Natural killer cell (primary cell): ENCODE measurements around the gene ZBTB44. TPM values are rescaled to one million over a fixed set of nuclear protein-coding genes. Genes with fewer than 3 reads are reported as not detected.

Experiments used
- ATAC-seq, 3 donors: fragments of 150-1000 bp in 2 of 3; fragments of 200-7000 bp in 1 of 3; cut with Tn5 transposase; 1 replicate in 1 of 3; 2 replicates in 2 of 3; pipeline ENCODE4 v1.10.0; 2021; ENCODE audit warnings: mild to moderate bottlenecking in 2 of 3, moderate library complexity in 2 of 3
- DNase-seq, 2 donors: peaks; one replicate each; pipeline versions ENCODE4 v3.0.0 to v3.0.0-alpha.2; 2013 to 2021; ENCODE audit warnings: mixed read lengths in 1 of 2
- H3K27ac ChIP-seq: one replicate; pipeline ENCODE4 v1.5.1; 2013; ENCODE audit warnings: mild to moderate bottlenecking, low read length
- H3K27me3 ChIP-seq: one replicate; pipeline ENCODE4 v1.6.1; 2013; ENCODE audit warnings: low read length; ENCODE audit not compliant: control insufficient read depth, insufficient read depth
- H3K36me3 ChIP-seq: one replicate; pipeline ENCODE4 v1.6.1; 2013; ENCODE audit warnings: low read length; ENCODE audit not compliant: control insufficient read depth, insufficient read depth
- H3K4me1 ChIP-seq: one replicate; pipeline ENCODE4 v1.6.1; 2013; ENCODE audit warnings: low read length; ENCODE audit not compliant: control insufficient read depth, insufficient read depth
- H3K4me3 ChIP-seq: one replicate; pipeline ENCODE4 v1.5.1; 2013; ENCODE audit warnings: low read length
- H3K9me3 ChIP-seq: one replicate; pipeline ENCODE4 v1.6.1; 2013; ENCODE audit warnings: low read length; ENCODE audit not compliant: control insufficient read depth, insufficient read depth
- H3K27ac Mint-ChIP-seq, 2 donors: one replicate each; pipeline ENCODE4 v1.8.0; 2022; ENCODE audit warnings: mild to moderate bottlenecking in 2 of 2, mixed read lengths in 2 of 2, moderate library complexity in 1 of 2
- H3K27me3 Mint-ChIP-seq, 2 donors: one replicate each; pipeline ENCODE4 v1.8.0; 2022; ENCODE audit warnings: low read depth in 2 of 2, mixed read lengths in 2 of 2
- H3K36me3 Mint-ChIP-seq: one replicate; pipeline ENCODE4 v1.8.0; 2022; ENCODE audit warnings: mixed read lengths
- H3K4me1 Mint-ChIP-seq, 2 donors: one replicate each; pipeline ENCODE4 v1.8.0; 2022; ENCODE audit warnings: mixed read lengths in 2 of 2
- H3K4me3 Mint-ChIP-seq: one replicate; pipeline ENCODE4 v1.8.0; 2022; ENCODE audit warnings: mild to moderate bottlenecking, moderate library complexity, mixed read lengths
- H3K9me3 Mint-ChIP-seq, 2 donors: one replicate each; pipeline ENCODE4 v1.8.0; 2022; ENCODE audit warnings: mixed read lengths in 2 of 2
- WGBS: methylation state at CpG from one replicate; pipeline ENCODE4 v1.1.7; 2013; ENCODE audit warnings: missing lambda C conversion rate; ENCODE audit not compliant: insufficient coverage; 5-methylcytosine and 5-hydroxymethylcytosine counted together
- intact Hi-C: fragments of 100-400 bp; cut with micrococcal nuclease; formaldehyde crosslinking; loops from one replicate; pipeline ENCODE4 v1.14.2; 2022
- total RNA-seq, 4 donors: library from RNA; stranded (reverse); fragments of 120-200 nt in 1 of 4; gene quantifications; one replicate each; pipeline versions ENCODE4 v1.2.3 to v1.2.4, GENCODE V29; 2013 to 2022
- TF ChIP-seq, protein P1 (sequence below): fragments of 200-600 bp; IDR thresholded peaks from one replicate; pipeline ENCODE4 v1.8.0; 2022; ENCODE audit warnings: antibody characterized with exemption

ZBTB44 gene
- total RNA-seq, 3 donors from 2014 or later (not counting 1 experiment from before 2014, with no cell fraction given), result 103 to 131 (median 105) TPM

DNA sequence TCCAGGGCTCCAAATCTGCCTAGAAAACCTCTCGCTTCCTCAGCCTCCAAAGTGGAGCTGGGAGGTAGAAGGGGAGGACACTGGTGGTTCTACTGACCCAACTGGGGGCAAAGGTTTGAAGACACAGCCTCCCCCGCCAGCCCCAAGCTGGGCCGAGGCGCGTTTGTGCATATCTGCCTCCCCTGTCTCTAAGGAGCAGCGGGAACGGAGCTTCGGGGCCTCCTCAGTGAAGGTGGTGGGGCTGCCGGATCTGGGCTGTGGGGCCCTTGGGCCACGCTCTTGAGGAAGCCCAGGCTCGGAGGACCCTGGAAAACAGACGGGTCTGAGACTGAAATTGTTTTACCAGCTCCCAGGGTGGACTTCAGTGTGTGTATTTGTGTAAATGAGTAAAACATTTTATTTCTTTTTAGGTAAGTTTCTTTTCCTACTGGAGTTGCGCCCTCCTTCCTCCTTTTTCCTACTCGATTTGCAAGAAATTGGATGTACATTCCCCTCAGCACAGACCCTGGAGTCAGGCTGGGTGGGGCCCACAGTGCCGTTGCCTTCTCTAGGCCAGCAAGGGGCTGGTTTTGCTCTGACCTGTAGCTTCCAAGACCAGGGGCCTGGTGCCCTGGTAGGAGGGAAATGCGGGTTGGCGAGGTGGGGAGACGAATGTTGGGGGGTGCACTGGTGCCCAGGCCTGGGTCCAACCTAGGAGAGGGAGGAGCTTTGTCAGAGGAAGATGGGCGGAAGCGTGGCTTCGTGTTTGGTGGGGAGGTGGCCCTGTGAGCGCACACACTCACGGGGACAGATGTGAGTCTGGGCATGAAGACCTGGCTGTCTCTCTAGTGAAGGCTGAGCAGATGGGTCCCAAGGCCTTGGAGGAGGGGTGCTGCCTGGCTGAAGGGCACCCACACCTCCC lies 104.5 kb downstream of the ZBTB44 start:
- no peaks in the 10 kb centered on the region for H3K36me3 Mint-ChIP-seq
- Histone ChIP-seq H3K36me3 (no peaks in the 10 kb centered on the region), H3K4me3 (no peak overlapping the region), H3K9me3 (no peaks in the 10 kb centered on the region), H3K4me1 (peaks cover 10% of the 10 kb centered on the region), H3K27ac (no peak overlapping the region), H3K27me3 (no peaks in the 10 kb centered on the region)
- no peak overlapping the region for H3K4me3 Mint-ChIP-seq
- TF ChIP-seq, protein P1, sequence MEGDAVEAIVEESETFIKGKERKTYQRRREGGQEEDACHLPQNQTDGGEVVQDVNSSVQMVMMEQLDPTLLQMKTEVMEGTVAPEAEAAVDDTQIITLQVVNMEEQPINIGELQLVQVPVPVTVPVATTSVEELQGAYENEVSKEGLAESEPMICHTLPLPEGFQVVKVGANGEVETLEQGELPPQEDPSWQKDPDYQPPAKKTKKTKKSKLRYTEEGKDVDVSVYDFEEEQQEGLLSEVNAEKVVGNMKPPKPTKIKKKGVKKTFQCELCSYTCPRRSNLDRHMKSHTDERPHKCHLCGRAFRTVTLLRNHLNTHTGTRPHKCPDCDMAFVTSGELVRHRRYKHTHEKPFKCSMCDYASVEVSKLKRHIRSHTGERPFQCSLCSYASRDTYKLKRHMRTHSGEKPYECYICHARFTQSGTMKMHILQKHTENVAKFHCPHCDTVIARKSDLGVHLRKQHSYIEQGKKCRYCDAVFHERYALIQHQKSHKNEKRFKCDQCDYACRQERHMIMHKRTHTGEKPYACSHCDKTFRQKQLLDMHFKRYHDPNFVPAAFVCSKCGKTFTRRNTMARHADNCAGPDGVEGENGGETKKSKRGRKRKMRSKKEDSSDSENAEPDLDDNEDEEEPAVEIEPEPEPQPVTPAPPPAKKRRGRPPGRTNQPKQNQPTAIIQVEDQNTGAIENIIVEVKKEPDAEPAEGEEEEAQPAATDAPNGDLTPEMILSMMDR, result no peak
- no peaks in the 10 kb centered on the region for H3K9me3 Mint-ChIP-seq
- WGBS, result 90% methylated on average over 23 of the region's 23 CpGs
- intact Hi-C loops, result loop anchor here (5.0 kb wide), 1 partner anchor 162 kb away; no protein-coding TSS in a partner anchor
- H3K27me3 Mint-ChIP-seq, result peaks cover 0 to 6% of the 10 kb centered on the region in 2 donors
- ATAC-seq (no peak), DNase-seq (peak in 1 of 2 donors; percentile 3)
- no peaks in the 10 kb centered on the region for H3K4me1 Mint-ChIP-seq
- H3K27ac Mint-ChIP-seq, result no peak overlapping the region

DNA sequence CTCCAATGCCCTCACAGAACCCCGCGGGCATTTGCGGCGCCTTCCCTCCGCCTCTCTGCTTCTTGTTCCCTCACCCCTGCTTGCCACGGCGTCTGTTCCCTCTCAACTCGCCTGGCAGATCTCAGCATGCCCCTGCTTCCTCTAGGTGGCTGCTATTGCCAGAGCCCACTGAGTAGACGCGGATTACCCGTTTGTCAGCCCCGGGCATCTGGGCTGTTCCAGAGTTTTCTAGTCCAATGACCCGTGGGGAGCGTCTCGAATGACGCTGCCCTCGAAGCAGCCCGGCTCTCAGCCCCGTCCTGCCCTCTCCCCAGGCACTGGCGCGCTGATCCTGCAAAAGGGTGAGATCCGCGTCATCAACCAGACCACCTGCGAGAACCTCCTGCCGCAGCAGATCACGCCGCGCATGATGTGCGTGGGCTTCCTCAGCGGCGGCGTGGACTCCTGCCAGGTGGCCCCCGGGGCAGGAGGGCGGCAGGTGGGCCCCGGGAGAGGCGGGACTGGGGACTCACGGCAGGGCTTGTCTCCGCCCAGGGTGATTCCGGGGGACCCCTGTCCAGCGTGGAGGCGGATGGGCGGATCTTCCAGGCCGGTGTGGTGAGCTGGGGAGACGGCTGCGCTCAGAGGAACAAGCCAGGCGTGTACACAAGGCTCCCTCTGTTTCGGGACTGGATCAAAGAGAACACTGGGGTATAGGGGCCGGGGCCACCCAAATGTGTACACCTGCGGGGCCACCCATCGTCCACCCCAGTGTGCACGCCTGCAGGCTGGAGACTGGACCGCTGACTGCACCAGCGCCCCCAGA lies 105.4 kb downstream of the ZBTB44 start:
- H3K27me3 ChIP-seq, result no peaks in the 10 kb centered on the region
- peaks cover 0 to 6% of the 10 kb centered on the region in 2 donors for H3K27me3 Mint-ChIP-seq
- no peaks in the 10 kb centered on the region for H3K36me3 Mint-ChIP-seq
- H3K4me3 Mint-ChIP-seq, result no peak overlapping the region
- no peaks in the 10 kb centered on the region for H3K36me3 ChIP-seq
- DNase-seq (peak in 1 of 2 donors; percentile 14), ATAC-seq (no peak)
- H3K4me1 ChIP-seq, result peaks cover 10% of the 10 kb centered on the region
- H3K9me3 Mint-ChIP-seq, result no peaks in the 10 kb centered on the region
- TF ChIP-seq, protein P1, result no peak
- intact Hi-C loops, result no loop called here
- H3K4me1 Mint-ChIP-seq, result no peaks in the 10 kb centered on the region
- H3K4me3 ChIP-seq, result no peak overlapping the region
- H3K27ac Mint-ChIP-seq, result no peak overlapping the region
- no peaks in the 10 kb centered on the region for H3K9me3 ChIP-seq
- 92% methylated on average over 53 of the region's 53 CpGs for WGBS
- H3K27ac ChIP-seq, result no peak overlapping the region

DNA sequence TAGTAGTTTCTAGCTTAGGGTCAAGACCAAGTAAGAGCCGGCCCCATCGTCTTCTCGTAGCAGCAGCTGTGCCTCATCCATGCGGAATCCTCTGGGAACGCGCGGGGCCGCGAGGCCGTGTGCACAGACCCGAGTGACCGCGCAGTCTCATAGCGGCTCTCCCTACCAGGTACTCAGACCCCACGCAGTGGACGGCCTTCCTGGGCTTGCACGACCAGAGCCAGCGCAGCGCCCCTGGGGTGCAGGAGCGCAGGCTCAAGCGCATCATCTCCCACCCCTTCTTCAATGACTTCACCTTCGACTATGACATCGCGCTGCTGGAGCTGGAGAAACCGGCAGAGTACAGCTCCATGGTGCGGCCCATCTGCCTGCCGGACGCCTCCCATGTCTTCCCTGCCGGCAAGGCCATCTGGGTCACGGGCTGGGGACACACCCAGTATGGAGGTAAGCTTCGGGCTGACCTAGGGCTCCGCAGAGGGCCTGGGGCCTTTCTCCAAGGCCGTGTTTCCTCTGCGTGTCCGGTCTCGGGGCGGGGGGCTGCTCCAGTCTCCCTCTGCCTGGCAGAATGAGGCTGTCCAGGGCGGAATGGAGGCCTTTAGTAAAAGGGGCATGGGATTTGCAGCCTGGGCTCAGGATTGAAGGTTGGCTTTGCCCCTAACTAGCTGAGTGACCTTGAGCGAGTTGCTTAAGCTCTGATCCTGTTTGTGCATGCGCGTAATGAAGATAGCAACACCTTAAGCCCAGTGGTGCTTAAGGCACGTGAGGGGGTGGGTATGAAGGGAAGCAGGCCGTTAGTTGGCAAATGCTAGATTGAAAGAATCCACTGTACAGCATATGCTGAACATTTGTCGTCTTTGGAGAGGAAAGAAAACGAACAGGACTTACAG lies 106.2 kb downstream of the ZBTB44 start:
- no peak overlapping the region for H3K27ac Mint-ChIP-seq
- Histone ChIP-seq H3K27ac (no peak overlapping the region), H3K4me3 (no peak overlapping the region), H3K4me1 (peaks cover 8% of the 10 kb centered on the region), H3K9me3 (no peaks in the 10 kb centered on the region), H3K36me3 (no peaks in the 10 kb centered on the region), H3K27me3 (no peaks in the 10 kb centered on the region)
- ATAC-seq (no peak), DNase-seq (no peak)
- WGBS, result 95% methylated on average over 45 of the region's 45 CpGs
- intact Hi-C loops, result no loop called here
- H3K4me3 Mint-ChIP-seq, result no peak overlapping the region
- H3K36me3 Mint-ChIP-seq, result no peaks in the 10 kb centered on the region
- TF ChIP-seq, protein P1, result no peak
- peaks cover 0 to 6% of the 10 kb centered on the region in 2 donors for H3K27me3 Mint-ChIP-seq
- H3K4me1 Mint-ChIP-seq, result peaks cover 0 to 1% of the 10 kb centered on the region in 2 donors
- H3K9me3 Mint-ChIP-seq, result no peaks in the 10 kb centered on the region
